GM18519 (cell line): ENCODE measurements around the gene GPR153.

ENCODE experiments used
- ATAC-seq: cut with Tn5 transposase; IDR thresholded peaks from one replicate; pipeline ENCODE4 v1.9.1; 2021; ENCODE audit warnings: mild to moderate bottlenecking, moderate library complexity; ENCODE audit not compliant: unreplicated experiment, low FRiP score

Gene GPR153

GRCh38 chr1:6271006-6271405, 10.1 kb upstream of the GPR153 start:
- ATAC-seq = no peak

- ATAC-seq = no peak
Observed at GRCh38 chr1:6270401-6270800, 9.5 kb upstream of the GPR153 start.

GRCh38 chr1:6269720-6270400, 9.0 kb upstream of the GPR153 start:
- no peak for ATAC-seq

- ATAC-seq = no peak
Observed at GRCh38 chr1:6269296-6269695, 8.4 kb upstream of the GPR153 start.

- no peak for ATAC-seq
Observed at GRCh38 chr1:6268415-6268814, 7.5 kb upstream of the GPR153 start.

- no peak for ATAC-seq
Observed at GRCh38 chr1:6267686-6268322, 6.9 kb upstream of the GPR153 start.

GRCh38 chr1:6266641-6267040, 5.7 kb upstream of the GPR153 start:
- ATAC-seq = no peak

GRCh38 chr1:6265151-6265550, 4.3 kb upstream of the GPR153 start:
- ATAC-seq = no peak

GRCh38 chr1:6263716-6264115, 2.8 kb upstream of the GPR153 start:
- ATAC-seq = no peak

- ATAC-seq = no peak
Observed at GRCh38 chr1:6262555-6263420, 1.9 kb upstream of the GPR153 start.

- ATAC-seq = no peak
Observed at GRCh38 chr1:6261615-6261995, 707 bp upstream of the GPR153 start.

- ATAC-seq = no peak
Observed at GRCh38 chr1:6260433-6260934, 414 bp downstream of the GPR153 start.

- ATAC-seq = no peak
Observed at GRCh38 chr1:6259491-6260362, 1.2 kb downstream of the GPR153 start.

- no peak for ATAC-seq
Observed at GRCh38 chr1:6258675-6259074, 2.2 kb downstream of the GPR153 start.

- ATAC-seq = no peak
Observed at GRCh38 chr1:6257541-6258069, 3.3 kb downstream of the GPR153 start.

GRCh38 chr1:6256645-6257044, 4.3 kb downstream of the GPR153 start:
- no peak for ATAC-seq

GRCh38 chr1:6254691-6255090, 6.2 kb downstream of the GPR153 start:
- ATAC-seq = no peak

- ATAC-seq = no peak
Observed at GRCh38 chr1:6253380-6253779, 7.5 kb downstream of the GPR153 start.

- no peak for ATAC-seq
Observed at GRCh38 chr1:6252374-6252710, 8.6 kb downstream of the GPR153 start.

- no peak for ATAC-seq
Observed at GRCh38 chr1:6251681-6252373, 9.1 kb downstream of the GPR153 start.
